ENCODE data around the gene GAK.
"Not testable (repeated sequence)": the region's sequence is repeated elsewhere in the genome, so short reads cannot be mapped to it uniquely, and the experiment has no call there.

GAK gene

GRCh38 chr4:952881-953573, 20.9 kb upstream of the GAK start:
- DNase-seq: no peak

GRCh38 chr4:951594-952468, 19.7 kb upstream of the GAK start:
- DNase-seq: no peak

DNA sequence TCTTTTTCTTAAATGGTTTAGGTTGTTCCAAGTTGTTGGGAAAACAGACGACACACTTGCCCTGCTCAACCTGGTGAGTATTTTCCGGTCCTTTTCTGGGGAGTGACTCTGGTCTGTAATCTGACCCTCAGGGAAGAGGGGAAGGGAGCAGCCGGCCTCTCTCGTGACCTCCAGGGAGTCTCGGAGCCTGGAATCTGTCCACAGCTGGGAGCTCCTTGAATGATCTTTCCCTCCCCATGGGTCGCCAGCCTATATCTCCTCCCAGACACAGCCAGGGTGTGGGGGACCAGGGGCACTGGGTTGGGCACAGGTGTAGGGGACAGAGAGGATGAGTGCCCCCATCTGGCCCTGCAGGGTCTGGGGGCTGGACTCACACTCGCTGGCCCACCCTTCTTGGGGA, 19.1 kb upstream of the GAK start:
- DNase-seq: no peak

DNA sequence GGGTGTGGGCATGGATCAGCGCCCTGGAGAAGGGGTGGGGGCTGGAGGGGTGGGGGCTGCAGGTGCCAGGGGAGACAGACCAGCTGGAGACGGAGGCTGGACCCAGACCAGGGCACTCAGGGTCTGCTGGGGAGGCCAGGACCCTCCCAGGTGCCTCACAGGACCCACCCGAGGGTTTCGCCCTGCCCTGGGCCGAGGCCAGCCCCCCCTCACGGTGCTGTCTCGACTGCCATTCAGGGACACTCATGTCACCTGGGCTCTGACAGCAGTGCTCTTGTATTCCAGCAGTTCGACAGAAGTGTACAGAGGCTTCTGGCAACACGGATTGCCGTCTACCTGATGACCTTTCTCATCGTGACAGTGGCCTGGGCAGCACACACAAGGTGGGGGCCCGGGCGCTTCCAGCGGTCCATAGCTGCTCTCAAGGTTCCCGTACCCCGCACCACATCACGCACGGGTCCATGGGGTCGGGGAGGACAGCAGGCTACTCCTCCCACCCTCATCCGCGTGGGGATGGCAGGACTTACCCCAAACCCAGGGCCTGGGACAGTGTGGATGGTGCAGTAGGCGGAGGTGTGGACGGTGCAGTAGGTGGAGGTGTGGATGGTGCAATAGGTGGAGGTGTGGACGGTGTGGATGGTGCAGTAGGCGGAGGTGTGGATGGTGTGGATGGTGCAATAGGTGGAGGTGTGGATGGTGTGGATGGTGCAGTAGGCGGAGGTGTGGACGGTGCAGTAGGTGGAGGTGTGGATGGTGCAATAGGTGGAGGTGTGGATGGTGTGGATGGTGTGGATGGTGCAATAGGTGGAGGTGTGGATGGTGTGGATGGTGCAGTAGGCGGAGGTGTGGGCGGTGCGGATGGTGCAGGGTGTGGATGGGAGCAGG, 18.3 kb upstream of the GAK start:
- DNase-seq: no peak

- DNase-seq: no peak
These were observed 17.5 kb upstream of the GAK start for GRCh38 chr4:949656-950055.

GRCh38 chr4:948936-949300, 16.8 kb upstream of the GAK start:
- no peak for DNase-seq

- DNase-seq: no peak
These were observed 16.2 kb upstream of the GAK start for GRCh38 chr4:948101-948935.

DNA sequence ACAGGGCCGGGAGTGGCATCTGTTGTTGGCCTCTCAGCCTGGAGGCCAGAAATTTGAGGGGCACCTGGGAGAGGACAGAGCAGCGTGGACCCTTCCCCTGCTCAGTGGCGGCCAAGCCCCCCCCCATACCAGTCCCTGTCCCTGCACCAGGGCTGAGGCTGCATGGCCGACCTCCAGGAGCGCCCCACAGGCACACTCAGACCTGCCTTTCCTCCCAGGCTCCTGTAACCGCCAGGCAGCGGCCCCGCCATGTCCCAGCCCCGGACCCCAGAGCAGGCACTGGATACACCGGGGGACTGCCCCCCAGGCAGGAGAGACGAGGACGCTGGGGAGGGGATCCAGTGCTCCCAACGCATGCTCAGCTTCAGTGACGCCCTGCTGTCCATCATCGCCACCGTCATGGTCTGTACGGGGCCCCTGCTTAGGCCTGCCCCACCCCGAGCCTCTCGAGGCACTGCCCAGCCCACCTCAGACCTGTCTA, 15.4 kb upstream of the GAK start:
- no peak for DNase-seq

GRCh38 chr4:946517-947471, 14.7 kb upstream of the GAK start:
- no peak for DNase-seq

DNA sequence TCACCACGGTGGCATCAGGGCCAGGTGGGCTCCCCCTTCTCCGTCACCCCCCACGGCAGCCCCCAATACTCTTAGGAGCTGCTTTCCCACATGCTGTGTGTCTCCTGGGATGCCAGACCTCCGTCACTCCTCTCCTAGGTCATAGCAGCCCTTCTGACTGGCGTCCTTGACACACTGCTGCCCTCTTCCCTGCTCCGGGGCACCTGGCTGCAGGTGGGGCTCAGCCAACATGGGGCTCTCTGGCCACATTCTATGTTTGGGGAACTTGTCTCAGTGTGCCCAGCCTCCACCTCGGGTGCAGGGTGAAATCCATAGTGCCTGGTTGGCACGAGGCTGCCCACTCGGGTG, 14.0 kb upstream of the GAK start:
- DNase-seq: no peak

DNA sequence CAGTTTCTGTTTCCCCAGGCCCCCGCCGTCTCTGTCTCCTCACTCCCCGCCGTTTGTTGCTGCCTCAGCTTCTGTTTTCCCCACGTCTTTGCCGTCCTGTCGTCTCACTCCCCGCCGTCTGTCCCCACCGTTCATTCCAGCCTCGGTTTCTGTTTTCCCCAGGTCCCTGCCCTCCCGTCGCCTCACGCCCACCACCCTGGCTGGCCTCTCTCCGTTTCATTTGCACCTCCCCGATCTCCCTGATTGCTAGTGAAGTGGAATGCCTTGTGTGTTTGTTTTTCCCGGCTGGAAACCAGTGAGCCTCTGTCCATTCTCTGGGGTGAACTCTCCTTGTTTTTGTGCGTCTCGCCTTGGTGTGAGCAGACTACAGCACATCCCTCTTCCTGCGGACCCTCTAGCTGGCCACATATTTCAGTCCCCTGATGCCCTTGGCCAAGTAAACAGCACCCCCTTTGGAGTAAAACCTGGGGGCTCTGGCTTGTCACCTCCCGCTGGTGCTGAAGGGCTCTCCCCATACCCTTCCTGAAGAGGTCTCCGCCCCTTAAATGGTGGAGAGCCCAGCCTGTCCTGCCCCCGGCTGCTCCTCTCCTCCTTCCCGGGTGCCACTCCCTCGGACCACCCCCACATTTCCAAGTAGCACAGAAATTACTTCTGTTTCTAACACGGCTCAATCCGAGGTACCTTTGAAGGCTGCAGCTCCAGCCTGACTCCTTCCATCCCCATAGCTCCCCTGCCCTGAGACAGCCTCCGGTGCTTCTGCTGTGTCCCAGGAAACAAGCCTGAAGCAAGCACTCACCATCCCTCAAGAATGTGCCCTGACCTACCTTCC, 13.4 kb upstream of the GAK start:
- DNase-seq: no peak

DNA sequence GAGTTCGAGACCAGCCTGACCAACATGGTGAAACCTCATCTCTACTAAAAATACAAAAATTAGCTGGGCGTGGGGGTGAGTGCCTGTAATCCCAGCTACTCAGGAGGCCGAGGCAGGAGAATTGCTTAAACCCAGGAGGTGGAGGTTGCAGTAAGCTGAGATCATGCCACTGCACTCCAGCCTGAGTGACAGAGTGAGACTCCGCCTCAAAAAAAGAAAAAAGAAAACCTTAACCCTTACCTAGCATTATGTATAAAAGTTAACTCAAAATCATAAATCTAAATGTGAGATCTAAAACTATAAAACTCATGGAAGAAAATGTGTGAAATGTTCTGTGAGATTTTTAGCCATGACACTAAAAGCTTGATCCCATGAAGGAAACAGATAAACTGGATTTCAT, 7.4 kb upstream of the GAK start:
- not testable (repeated sequence) for DNase-seq

GRCh38 chr4:932713-933070, 576 bp upstream of the GAK start:
- peak; percentile 10 for DNase-seq

GRCh38 chr4:931194-931959, 739 bp downstream of the GAK start:
- DNase-seq: no peak

DNA sequence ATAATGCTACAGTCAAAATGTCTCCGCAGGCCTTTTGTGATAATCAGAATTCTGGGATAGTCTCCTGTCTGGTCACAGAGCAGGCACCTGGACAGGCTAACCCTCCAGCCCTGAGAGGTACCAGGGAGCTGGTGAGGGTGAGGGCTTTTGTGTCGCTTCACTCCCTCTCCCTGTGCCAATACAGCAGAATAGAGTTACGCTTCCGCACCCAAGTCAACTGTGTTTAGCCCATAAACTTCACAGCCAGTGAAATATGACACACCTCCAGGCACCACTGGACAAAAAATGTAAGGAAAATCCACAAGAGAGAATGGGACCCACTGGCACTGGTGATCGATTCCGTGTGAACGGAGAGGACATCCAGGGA, 1.3 kb downstream of the GAK start:
- DNase-seq: no peak

DNA sequence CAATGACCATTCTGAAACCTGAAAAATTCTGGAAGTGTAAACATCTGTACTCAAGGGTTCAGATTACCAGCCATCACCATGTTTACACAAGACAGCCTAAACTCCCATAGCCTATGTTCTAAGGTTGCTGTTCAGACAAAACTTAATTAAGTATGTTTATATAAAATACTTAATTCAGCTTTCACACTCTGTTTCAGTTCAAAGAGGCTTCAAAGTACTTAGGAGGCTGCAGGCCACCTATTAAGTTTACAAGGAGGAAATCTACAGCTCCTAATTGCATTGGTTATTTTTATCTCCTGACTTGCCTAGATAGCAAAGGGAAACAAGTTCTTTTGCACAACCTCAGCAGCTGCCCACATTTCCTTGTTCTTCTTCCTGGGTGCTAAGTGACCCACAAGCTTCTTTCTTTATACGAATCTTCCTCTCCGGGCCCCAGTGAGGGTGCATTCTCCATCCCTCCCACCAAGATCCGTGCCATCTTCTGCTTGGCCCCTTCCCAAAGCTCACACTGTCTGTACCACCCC, 2.0 kb downstream of the GAK start:
- no peak for DNase-seq

DNA sequence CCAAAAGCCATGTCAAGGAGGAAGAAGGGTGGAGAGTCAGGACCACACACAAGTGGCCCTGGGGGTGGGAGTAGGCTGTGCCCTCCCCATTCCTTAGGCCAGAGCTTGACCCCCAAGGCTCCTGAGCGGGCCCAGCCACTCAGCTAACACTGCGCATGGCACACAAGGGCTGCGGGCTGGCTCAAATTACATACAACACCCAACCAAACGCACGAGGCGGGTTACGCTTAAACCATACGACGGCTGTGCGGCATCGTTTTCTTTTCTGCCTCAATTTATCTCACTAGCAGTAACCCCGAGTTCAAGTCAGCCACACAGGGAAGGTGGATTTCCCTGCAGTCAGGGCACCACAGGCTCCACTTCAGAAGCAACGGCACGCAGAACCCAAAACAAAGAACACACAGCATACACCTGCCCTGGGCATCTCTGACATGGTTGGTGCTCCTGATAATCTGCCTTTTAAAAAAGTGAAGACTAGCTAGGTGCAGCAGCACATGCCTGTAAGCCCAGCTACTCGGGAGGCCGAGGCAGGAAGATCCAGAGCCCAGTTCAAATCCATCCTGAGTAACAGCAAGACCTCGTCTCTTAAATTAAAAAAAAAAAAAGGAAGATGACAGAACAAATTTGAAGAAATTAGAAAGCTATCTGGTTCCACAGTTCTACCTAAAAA, 2.9 kb downstream of the GAK start:
- DNase-seq: no peak

DNA sequence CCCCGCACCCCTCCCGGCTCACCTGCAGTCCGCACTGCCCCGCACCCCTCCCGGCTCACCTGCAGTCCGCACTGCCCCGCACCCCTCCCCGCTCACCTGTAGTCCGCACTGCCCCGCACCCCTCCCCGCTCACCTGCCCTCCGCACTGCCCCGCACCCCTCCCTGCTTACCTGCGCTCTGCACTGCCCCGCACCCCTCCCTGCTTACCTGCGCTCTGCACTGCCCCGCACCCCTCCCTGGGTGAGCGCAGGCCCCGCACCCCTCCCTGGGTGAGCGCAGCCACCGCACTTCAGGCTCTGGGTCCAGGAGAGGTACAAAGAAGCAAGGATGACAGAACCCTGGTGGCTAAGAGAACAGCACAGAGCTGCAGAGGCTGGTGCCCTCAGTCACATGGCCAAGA, 4.5 kb downstream of the GAK start:
- not testable (repeated sequence) for DNase-seq

DNA sequence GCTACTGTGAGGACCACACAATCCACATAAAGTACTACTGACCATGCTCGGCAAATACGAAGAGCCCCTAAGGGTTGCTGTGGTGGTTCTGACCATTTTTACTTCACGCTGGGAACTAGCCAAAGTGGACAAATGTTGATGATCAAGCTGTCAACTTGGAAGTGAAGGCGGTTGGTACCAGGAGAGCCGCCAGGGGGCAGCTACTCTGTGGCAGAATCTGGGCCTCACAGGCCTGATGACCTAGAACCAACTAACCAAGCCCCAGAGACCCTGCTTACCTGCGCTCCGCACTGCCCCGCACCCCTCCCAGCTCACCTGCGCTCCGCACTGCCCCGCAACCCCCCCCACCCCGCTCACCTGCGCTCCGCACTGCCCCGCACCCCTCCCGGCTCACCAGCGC, 5.6 kb downstream of the GAK start:
- DNase-seq: no peak
